ENCODE measurements around the gene SRGAP2.
"Not testable (repeated sequence)": the region's sequence is repeated elsewhere in the genome, so short reads cannot be mapped to it uniquely, and the experiment has no call there.

- TF ChIP-seq CTCF (IDR thresholded peaks at IDR 0.05; ENCODE audit: poor library complexity, severe bottlenecking); EZH2 (IDR thresholded peaks at IDR 0.05; ENCODE audit: borderline replicate concordance, insufficient read depth, low read length, poor library complexity, severe bottlenecking); SMC3 (conservative IDR thresholded peaks at IDR 0.05; ENCODE audit: poor library complexity); RAD21 (conservative IDR thresholded peaks at IDR 0.05); REST (IDR thresholded peaks at IDR 0.05; ENCODE audit: borderline replicate concordance); POLR2AphosphoS5 (IDR thresholded peaks at IDR 0.05); MXI1 (conservative IDR thresholded peaks at IDR 0.05; ENCODE audit: poor library complexity, severe bottlenecking): not testable (repeated sequence)
Measured at GRCh38 chr1:206178061-206178989, 25.0 kb upstream of the SRGAP2 start.
